ENCODE data around the gene IGSF11. TPM values are rescaled to one million over a fixed set of nuclear protein-coding genes. Genes with fewer than 3 reads are reported as not detected.

The IGSF11 gene
- total and polyA plus RNA-seq, 4 donors = 0.02 to 0.17 TPM; not detected in 2

GRCh38 chr3:119035014-119035346 is 334 bp upstream of the IGSF11 start (continued):
- TF ChIP-seq ZBTB33 (IDR thresholded peaks at IDR 0.05) (no peak), CTCF (IDR thresholded peaks at IDR 0.05; ENCODE audit: low read depth, low read length, missing input control) (no peak), SP1 (IDR thresholded peaks at IDR 0.05) (no peak), RXRA (IDR thresholded peaks at IDR 0.05) (no peak), EGR1 (IDR thresholded peaks at IDR 0.05; ENCODE audit: low read depth in 2 of 2) (no peak)

- 54% methylated on average over 14 of the region's 14 CpGs for whole genome bisulfite sequencing
- peaks cover 0 to 22% (median 4%) of the 10 kb centered on the region in 4 donors for H3K27me3 ChIP-seq (ENCODE audit: control insufficient read depth in 4 of 4, insufficient read depth in 4 of 4, low read length in 3 of 4)
These were observed 1.0 kb downstream of the IGSF11 start for GRCh38 chr3:119033393-119034255.

More at GRCh38 chr3:119033393-119034255, 1.0 kb downstream of the IGSF11 start:
- Histone ChIP-seq H3K36me3 (ENCODE audit: control insufficient read depth in 4 of 4, insufficient read depth in 3 of 4, low read depth in 1 of 4, low read length in 3 of 4) (no peaks in the 10 kb centered on the region), H3K4me3 (ENCODE audit: low read depth in 1 of 3, low read length in 3 of 3) (peak overlapping the region in 1 of 3 donors; percentile 69), H3K9ac (ENCODE audit: low read depth in 1 of 2, low read length in 2 of 2) (no peak overlapping the region), H3K9me3 (ENCODE audit: control insufficient read depth in 4 of 4, low read length in 3 of 4) (no peaks in the 10 kb centered on the region), H3K4me1 (ENCODE audit: control insufficient read depth in 4 of 4, insufficient read depth in 4 of 4, low read length in 3 of 4) (peaks cover 2 to 14% (median 11%) of the 10 kb centered on the region in 4 donors), H3K27ac (ENCODE audit: low read depth in 1 of 2, low read length in 2 of 2) (no peak overlapping the region)
- no peak for DNase-seq (ENCODE audit: low spot score)
- no peak for TF ChIP-seq YY1 (IDR thresholded peaks at IDR 0.05)
- no peak for TF ChIP-seq ZBTB33 (IDR thresholded peaks at IDR 0.05)
- TF ChIP-seq HNF4A (conservative IDR thresholded peaks at IDR 0.05) = no peak
- TF ChIP-seq HNF4G (IDR thresholded peaks at IDR 0.05) = no peak
- TF ChIP-seq CTCF (IDR thresholded peaks at IDR 0.05; ENCODE audit: low read depth, low read length, missing input control) = no peak
- no peak for TF ChIP-seq TAF1 (conservative IDR thresholded peaks at IDR 0.05)
- no peak for TF ChIP-seq SP1 (IDR thresholded peaks at IDR 0.05)
- no peak for TF ChIP-seq ATF3 (IDR thresholded peaks at IDR 0.05)
- no peak for TF ChIP-seq RAD21 (IDR thresholded peaks at IDR 0.05)
- no peak for TF ChIP-seq RXRA (IDR thresholded peaks at IDR 0.05)
- no peak for TF ChIP-seq EGR1 (IDR thresholded peaks at IDR 0.05; ENCODE audit: low read depth in 2 of 2)
- TF ChIP-seq REST (IDR thresholded peaks at IDR 0.05) = no peak
- TF ChIP-seq GABPA (IDR thresholded peaks at IDR 0.05 in 1 of 2, conservative IDR thresholded peaks at IDR 0.05 in 1 of 2) = no peak
- TF ChIP-seq FOXA1 (IDR thresholded peaks at IDR 0.05) = no peak
- no peak for TF ChIP-seq MAX (IDR thresholded peaks at IDR 0.05)
- TF ChIP-seq JUND (IDR thresholded peaks at IDR 0.05) = no peak
- no peak for TF ChIP-seq FOXA2 (IDR thresholded peaks at IDR 0.05)
- no peak for TF ChIP-seq NR2F2 (IDR thresholded peaks at IDR 0.05)
